Measurements from ENCODE around the gene FRRS1.

GRCh38 chr1:99737016-99737415 is 29.4 kb downstream of the FRRS1 start:
- TF ChIP-seq POLR2A (IDR thresholded peaks at IDR 0.05) (no peak), CTCF (IDR thresholded peaks at IDR 0.05 in 4 of 5, conservative IDR thresholded peaks at IDR 0.05 in 1 of 5) (peak in 3 of 5 experiments; percentile 14 to 47 (median 45))
